Uterus (tissue), 2 donors: ENCODE data around the gene CTIF.

Experiments
- CTCF ChIP-seq, 4 experiments: fragments of 200-600 bp in 2 of 4; fragments of 450-650 bp in 2 of 4; sonication (generic) in 2 of 4; IDR thresholded peaks; one replicate each; pipeline ENCODE4 v1.5.1; 2016 to 2019; ENCODE audit warnings: antibody characterized with exemption in 4 of 4, mild to moderate bottlenecking in 2 of 4, moderate library complexity in 1 of 4
- POLR2A ChIP-seq, 2 donors: fragments of 450-650 bp; IDR thresholded peaks; one replicate each; pipeline ENCODE4 v1.6.1; 2016; ENCODE audit warnings: antibody characterized with exemption in 2 of 2, mild to moderate bottlenecking in 1 of 2, moderate library complexity in 1 of 2

GRCh38 chr18:48674758-48675351, 136.0 kb downstream of the CTIF start:
- TF ChIP-seq CTCF (IDR thresholded peaks at IDR 0.05) (no peak), POLR2A (IDR thresholded peaks at IDR 0.05) (no peak)
